ENCODE results near the gene SAP30BP.

Gene SAP30BP

GRCh38 chr17:75628425-75628824 lies 38.7 kb upstream of the SAP30BP start:
- no peak for DNase-seq (ENCODE audit: low read depth)
- H3K4me3 ChIP-seq (ENCODE audit: control insufficient read depth, low read depth, low read length) = no peak overlapping the region
- no peak for TF ChIP-seq CTCF (conservative IDR thresholded peaks at IDR 0.05; ENCODE audit: control insufficient read depth, insufficient read depth, low read depth, low read length)

- no peak for DNase-seq (ENCODE audit: low read depth)
- no peak overlapping the region for H3K4me3 ChIP-seq (ENCODE audit: control insufficient read depth, low read depth, low read length)
Measured at GRCh38 chr17:75629157-75629556, 38.0 kb upstream of the SAP30BP start.

GRCh38 chr17:75630071-75630917 lies 36.8 kb upstream of the SAP30BP start:
- no peak for DNase-seq (ENCODE audit: low read depth)
- H3K4me3 ChIP-seq (ENCODE audit: control insufficient read depth, low read depth, low read length) = no peak overlapping the region
- TF ChIP-seq CTCF (conservative IDR thresholded peaks at IDR 0.05; ENCODE audit: control insufficient read depth, insufficient read depth, low read depth, low read length) = no peak

More at GRCh38 chr17:75629157-75629556, 38.0 kb upstream of the SAP30BP start:
- TF ChIP-seq CTCF (conservative IDR thresholded peaks at IDR 0.05; ENCODE audit: control insufficient read depth, insufficient read depth, low read depth, low read length) = no peak

GRCh38 chr17:75631353-75631752 lies 35.8 kb upstream of the SAP30BP start:
- no peak for TF ChIP-seq CTCF (conservative IDR thresholded peaks at IDR 0.05; ENCODE audit: control insufficient read depth, insufficient read depth, low read depth, low read length)

GRCh38 chr17:75632428-75632827 lies 34.7 kb upstream of the SAP30BP start:
- no peak overlapping the region for H3K4me3 ChIP-seq (ENCODE audit: control insufficient read depth, low read depth, low read length)
- no peak for DNase-seq (ENCODE audit: low read depth)
- TF ChIP-seq CTCF (conservative IDR thresholded peaks at IDR 0.05; ENCODE audit: control insufficient read depth, insufficient read depth, low read depth, low read length) = no peak

More at GRCh38 chr17:75631353-75631752, 35.8 kb upstream of the SAP30BP start:
- no peak for DNase-seq (ENCODE audit: low read depth)
- no peak overlapping the region for H3K4me3 ChIP-seq (ENCODE audit: control insufficient read depth, low read depth, low read length)

- peak; percentile 94 for TF ChIP-seq CTCF (conservative IDR thresholded peaks at IDR 0.05; ENCODE audit: control insufficient read depth, insufficient read depth, low read depth, low read length)
- DNase-seq (ENCODE audit: low read depth) = peak; percentile 86
- no peak within 1 kb of the TSS for H3K4me3 ChIP-seq (ENCODE audit: control insufficient read depth, low read depth, low read length)
Measured at GRCh38 chr17:75632863-75633485, 34.2 kb upstream of the SAP30BP start, which contains the start of gene SMIM5. SMIM5 (plus strand) TSS chr17:75633434; CDS start chr17:75640202, 6,768 bp downstream.

All from fibroblast of mammary gland (primary cell).